ENCODE data around the gene UIMC1. TPM values are rescaled to one million over a fixed set of nuclear protein-coding genes. Genes with fewer than 3 reads are reported as not detected.

UIMC1 gene
- total and polyA plus RNA-seq, 2 experiments from 2014 or later: 12.6 to 28.2 TPM

GRCh38 chr5:177025101-177025601 is 18.6 kb upstream of the UIMC1 start:
- WGBS (ENCODE audit: low lambda C conversion rate, missing lambda C conversion rate): 96% methylated on average over 3 of the region's 3 CpGs
- Histone ChIP-seq H3K27ac (no peak overlapping the region), H3K9me2 (replicated peaks; ENCODE audit: insufficient read depth) (no peaks in the 10 kb centered on the region), H3K36me3 (replicated peaks; ENCODE audit: insufficient read depth, low read depth) (no peaks in the 10 kb centered on the region), H3K79me2 (peaks cover 80% of the 10 kb centered on the region), H3K4me2 (no peak overlapping the region), H3K9me3 (ENCODE audit: low read depth) (no peaks in the 10 kb centered on the region), H3K4me3 (no peak overlapping the region), H3K27me3 (no peaks in the 10 kb centered on the region), H2AFZ (no peak overlapping the region), H3K4me1 (ENCODE audit: insufficient read depth) (peaks cover 11% of the 10 kb centered on the region), H4K20me1 (ENCODE audit: insufficient read depth, poor library complexity, severe bottlenecking) (no peaks in the 10 kb centered on the region)
- no peak for DNase-seq (ENCODE audit: low spot score)
- no peak for TF ChIP-seq EZH2 (IDR thresholded peaks at IDR 0.05; ENCODE audit: borderline replicate concordance)
- no peak for TF ChIP-seq EZH2phosphoT487 (IDR thresholded peaks at IDR 0.05; ENCODE audit: low read depth, severe bottlenecking, unreplicated experiment)

- 81% methylated on average over 1 of the region's 1 CpG for WGBS (ENCODE audit: low lambda C conversion rate, missing lambda C conversion rate)
- TF ChIP-seq CTCF (IDR thresholded peaks at IDR 0.05; ENCODE audit: poor library complexity) (no peak), EZH2 (IDR thresholded peaks at IDR 0.05; ENCODE audit: borderline replicate concordance) (no peak), EZH2phosphoT487 (IDR thresholded peaks at IDR 0.05; ENCODE audit: low read depth, severe bottlenecking, unreplicated experiment) (no peak)
- Histone ChIP-seq H3K4me2 (no peak overlapping the region), H3K9me3 (ENCODE audit: low read depth) (no peaks in the 10 kb centered on the region), H3K27me3 (no peaks in the 10 kb centered on the region), H2AFZ (no peak overlapping the region), H3K27ac (no peak overlapping the region), H3K36me3 (replicated peaks; ENCODE audit: insufficient read depth, low read depth) (no peaks in the 10 kb centered on the region), H3K4me3 (no peak overlapping the region), H3K4me1 (ENCODE audit: insufficient read depth) (peaks cover 11% of the 10 kb centered on the region), H4K20me1 (ENCODE audit: insufficient read depth, poor library complexity, severe bottlenecking) (no peaks in the 10 kb centered on the region), H3K9me2 (replicated peaks; ENCODE audit: insufficient read depth) (no peaks in the 10 kb centered on the region), H3K79me2 (peaks cover 74% of the 10 kb centered on the region)
- no peak for DNase-seq (ENCODE audit: low spot score)
Measured at GRCh38 chr5:177024559-177024958, 18.0 kb upstream of the UIMC1 start.

- Histone ChIP-seq H3K27me3 (no peaks in the 10 kb centered on the region), H3K36me3 (replicated peaks; ENCODE audit: insufficient read depth, low read depth) (no peaks in the 10 kb centered on the region), H4K20me1 (ENCODE audit: insufficient read depth, poor library complexity, severe bottlenecking) (no peaks in the 10 kb centered on the region), H3K9me3 (ENCODE audit: low read depth) (no peaks in the 10 kb centered on the region), H3K27ac (peak overlapping the region; percentile 80), H3K4me3 (peak overlapping the region; percentile 33), H3K9me2 (replicated peaks; ENCODE audit: insufficient read depth) (no peaks in the 10 kb centered on the region), H3K79me2 (peaks cover 63% of the 10 kb centered on the region), H3K4me1 (ENCODE audit: insufficient read depth) (peaks cover 11% of the 10 kb centered on the region), H2AFZ (peak overlapping the region; percentile 69), H3K4me2 (peak overlapping the region; percentile 98)
- 25% methylated on average over 6 of the region's 6 CpGs for WGBS (ENCODE audit: low lambda C conversion rate, missing lambda C conversion rate)
- TF ChIP-seq EZH2 (IDR thresholded peaks at IDR 0.05; ENCODE audit: borderline replicate concordance): no peak
- TF ChIP-seq EZH2phosphoT487 (IDR thresholded peaks at IDR 0.05; ENCODE audit: low read depth, severe bottlenecking, unreplicated experiment): no peak
- TF ChIP-seq CTCF (IDR thresholded peaks at IDR 0.05; ENCODE audit: poor library complexity): no peak
- peak; percentile 10 for DNase-seq (ENCODE audit: low spot score)
Measured at GRCh38 chr5:177023303-177023664, 16.7 kb upstream of the UIMC1 start.

- WGBS (ENCODE audit: low lambda C conversion rate, missing lambda C conversion rate): 2% methylated on average over 73 of the region's 77 CpGs
- TF ChIP-seq EZH2 (IDR thresholded peaks at IDR 0.05; ENCODE audit: borderline replicate concordance) (no peak), CTCF (IDR thresholded peaks at IDR 0.05; ENCODE audit: poor library complexity) (peak; percentile 59), EZH2phosphoT487 (IDR thresholded peaks at IDR 0.05; ENCODE audit: low read depth, severe bottlenecking, unreplicated experiment) (no peak)
- no peaks in the 10 kb centered on the region for H3K9me3 ChIP-seq (ENCODE audit: low read depth)
- peak within 1 kb of the TSS; percentile 80 for H3K27ac ChIP-seq
- H3K4me2 ChIP-seq: peak within 1 kb of the TSS; percentile 98
- peak within 1 kb of the TSS; percentile 85 for H2AFZ ChIP-seq
- peak; percentile 98 for DNase-seq (ENCODE audit: low spot score)
- no peaks in the 10 kb centered on the region for H3K9me2 ChIP-seq (replicated peaks; ENCODE audit: insufficient read depth)
- no peaks in the 10 kb centered on the region for H3K36me3 ChIP-seq (replicated peaks; ENCODE audit: insufficient read depth, low read depth)
- peaks cover 11% of the 10 kb centered on the region for H3K4me1 ChIP-seq (ENCODE audit: insufficient read depth)
- H3K79me2 ChIP-seq: peaks cover 59% of the 10 kb centered on the region
- H4K20me1 ChIP-seq (ENCODE audit: insufficient read depth, poor library complexity, severe bottlenecking): no peaks in the 10 kb centered on the region
- peak within 1 kb of the TSS; percentile 33 for H3K4me3 ChIP-seq
- H3K27me3 ChIP-seq: no peaks in the 10 kb centered on the region
Measured at GRCh38 chr5:177022386-177023302, 16.1 kb upstream of the UIMC1 start, which contains the start of gene ZNF346. Gene ZNF346, plus strand, starts transcription at chr5:177022696. Its CDS starts 43 bp downstream, at chr5:177022739.
